ENCODE data around the gene PHF14.
A peak's percentile ranks its signal among the peaks of the same experiment; 100 is the strongest.

The PHF14 gene

GRCh38 chr7:11185179-11185815 lies 211.6 kb downstream of the PHF14 start:
- H3K27me3 ChIP-seq (replicated peaks), result no peaks in the 10 kb centered on the region
- DNase-seq, result no peak
- TF ChIP-seq CTCF (IDR thresholded peaks at IDR 0.05; ENCODE audit: low read depth, low read length, missing control alignments), result no peak
- no peak overlapping the region for H3K27ac ChIP-seq
- no peaks in the 10 kb centered on the region for H3K36me3 ChIP-seq (replicated peaks)
- no peak overlapping the region for H3K4me3 ChIP-seq (ENCODE audit: low read depth, low read length)
- in situ Hi-C loops (cut with HindIII; ENCODE audit: low pct_ligation_motif_present, low sequenced_read_pairs), result no loop called here

GRCh38 chr7:11188529-11189310 lies 215.0 kb downstream of the PHF14 start:
- no peak for DNase-seq
- Histone ChIP-seq H3K36me3 (replicated peaks) (no peaks in the 10 kb centered on the region), H3K27ac (no peak overlapping the region), H3K4me3 (ENCODE audit: low read depth, low read length) (no peak overlapping the region), H3K27me3 (replicated peaks) (no peaks in the 10 kb centered on the region)
- in situ Hi-C loops (cut with HindIII; ENCODE audit: low pct_ligation_motif_present, low sequenced_read_pairs), result no loop called here
- no peak for TF ChIP-seq CTCF (IDR thresholded peaks at IDR 0.05; ENCODE audit: low read depth, low read length, missing control alignments)

GRCh38 chr7:11191081-11191480 lies 217.4 kb downstream of the PHF14 start:
- DNase-seq, result no peak
- Histone ChIP-seq H3K27ac (no peak overlapping the region), H3K4me3 (ENCODE audit: low read depth, low read length) (no peak overlapping the region), H3K27me3 (replicated peaks) (no peaks in the 10 kb centered on the region), H3K36me3 (replicated peaks) (no peaks in the 10 kb centered on the region)
- no peak for TF ChIP-seq CTCF (IDR thresholded peaks at IDR 0.05; ENCODE audit: low read depth, low read length, missing control alignments)
- in situ Hi-C loops (cut with HindIII; ENCODE audit: low pct_ligation_motif_present, low sequenced_read_pairs), result no loop called here

GRCh38 chr7:11191574-11192220 lies 218.0 kb downstream of the PHF14 start:
- in situ Hi-C loops (cut with HindIII; ENCODE audit: low pct_ligation_motif_present, low sequenced_read_pairs), result no loop called here
- no peaks in the 10 kb centered on the region for H3K36me3 ChIP-seq (replicated peaks)
- no peak overlapping the region for H3K4me3 ChIP-seq (ENCODE audit: low read depth, low read length)
- DNase-seq, result no peak
- TF ChIP-seq CTCF (IDR thresholded peaks at IDR 0.05; ENCODE audit: low read depth, low read length, missing control alignments), result no peak
- no peaks in the 10 kb centered on the region for H3K27me3 ChIP-seq (replicated peaks)
- no peak overlapping the region for H3K27ac ChIP-seq

GRCh38 chr7:11192506-11192905 lies 218.8 kb downstream of the PHF14 start:
- no peak overlapping the region for H3K27ac ChIP-seq
- H3K4me3 ChIP-seq (ENCODE audit: low read depth, low read length), result peak overlapping the region; percentile 50
- peak; percentile 33 for DNase-seq
- in situ Hi-C loops (cut with HindIII; ENCODE audit: low pct_ligation_motif_present, low sequenced_read_pairs), result no loop called here
- no peaks in the 10 kb centered on the region for H3K36me3 ChIP-seq (replicated peaks)
- TF ChIP-seq CTCF (IDR thresholded peaks at IDR 0.05; ENCODE audit: low read depth, low read length, missing control alignments), result no peak
- H3K27me3 ChIP-seq (replicated peaks), result no peaks in the 10 kb centered on the region

Data from brain microvascular endothelial cell (primary cell).